HEK293T (cell line): Measurements from ENCODE around the gene EXOSC1.

Source experiments
- CTCF ChIA-PET: fragments of 350-600 bp; formaldehyde crosslinking; extraction: SDS; loops from one replicate; lab custom pipeline; 2021; ENCODE audit warnings: antibody characterized with exemption, inconsistent platforms; lab: Yijun Ruan, JAX
- POLR2A ChIA-PET: fragments of 350-600 bp; formaldehyde crosslinking; extraction: SDS; loops from one replicate; lab custom pipeline; 2020; ENCODE audit warnings: antibody characterized with exemption, inconsistent platforms; lab: Yijun Ruan, JAX
- DNase-seq: peaks from one replicate; pipeline ENCODE4 v3.0.0; 2012; ENCODE audit warnings: mixed read lengths; ENCODE audit errors: extremely low spot score
- ARNT ChIP-seq: fragments of 450-650 bp; IDR thresholded peaks from 2 replicates; pipeline ENCODE4 v1.6.1; 2017; ENCODE audit warnings: mild to moderate bottlenecking
- BHLHE40 ChIP-seq: fragments of 450-650 bp; IDR thresholded peaks from 2 replicates; pipeline ENCODE4 v1.6.1; 2016; ENCODE audit warnings: mild to moderate bottlenecking, moderate library complexity, borderline replicate concordance
- CTBP1 ChIP-seq: fragments of 450-650 bp; IDR thresholded peaks from 2 replicates; pipeline ENCODE4 v1.6.1; 2016; ENCODE audit warnings: borderline replicate concordance
- ELF4 ChIP-seq: fragments of 450-650 bp; IDR thresholded peaks from 2 replicates; pipeline ENCODE4 v1.6.1; 2017; ENCODE audit warnings: antibody characterized with exemption
- FOXA1 ChIP-seq: fragments of 450-650 bp; IDR thresholded peaks from 2 replicates; pipeline ENCODE4 v1.6.1; 2016; ENCODE audit warnings: mild to moderate bottlenecking
- FOXK2 ChIP-seq: fragments of 450-650 bp; IDR thresholded peaks from 2 replicates; pipeline ENCODE4 v1.6.1; 2016; ENCODE audit warnings: mild to moderate bottlenecking
- FOXM1 ChIP-seq: fragments of 450-650 bp; IDR thresholded peaks from 2 replicates; pipeline ENCODE4 v1.6.1; 2017; ENCODE audit warnings: mild to moderate bottlenecking, borderline replicate concordance
- HDGF ChIP-seq: fragments of 450-650 bp; IDR thresholded peaks from 2 replicates; pipeline ENCODE4 v1.6.1; 2017; ENCODE audit warnings: antibody characterized with exemption, borderline replicate concordance
- L3MBTL2 ChIP-seq: fragments of 450-650 bp; conservative IDR thresholded peaks from 2 replicates; pipeline ENCODE4 v1.6.1; 2016; ENCODE audit warnings: mild to moderate bottlenecking
- LEF1 ChIP-seq: fragments of 450-650 bp; IDR thresholded peaks from 2 replicates; pipeline ENCODE4 v1.6.1; 2017; ENCODE audit warnings: mild to moderate bottlenecking, borderline replicate concordance
- NFRKB ChIP-seq: fragments of 450-650 bp; IDR thresholded peaks from 2 replicates; pipeline ENCODE4 v1.6.1; 2016; ENCODE audit warnings: mild to moderate bottlenecking, moderate library complexity
- SP1 ChIP-seq: fragments of 450-650 bp; IDR thresholded peaks from 2 replicates; pipeline ENCODE4 v1.6.1; 2017
- SUZ12 ChIP-seq: fragments of 450-650 bp; IDR thresholded peaks from 2 replicates; pipeline ENCODE4 v1.6.1; 2016; ENCODE audit warnings: mild to moderate bottlenecking
- TARDBP ChIP-seq: fragments of 450-650 bp; IDR thresholded peaks from 2 replicates; pipeline ENCODE4 v1.6.1; 2016
- ZNF384 ChIP-seq: fragments of 450-650 bp; IDR thresholded peaks from 2 replicates; pipeline ENCODE4 v1.6.1; 2016
- TF ChIP-seq, protein P1 (sequence below): fragments of 450-650 bp; IDR thresholded peaks from 2 replicates; pipeline ENCODE4 v1.6.1; 2016

Gene EXOSC1

DNA sequence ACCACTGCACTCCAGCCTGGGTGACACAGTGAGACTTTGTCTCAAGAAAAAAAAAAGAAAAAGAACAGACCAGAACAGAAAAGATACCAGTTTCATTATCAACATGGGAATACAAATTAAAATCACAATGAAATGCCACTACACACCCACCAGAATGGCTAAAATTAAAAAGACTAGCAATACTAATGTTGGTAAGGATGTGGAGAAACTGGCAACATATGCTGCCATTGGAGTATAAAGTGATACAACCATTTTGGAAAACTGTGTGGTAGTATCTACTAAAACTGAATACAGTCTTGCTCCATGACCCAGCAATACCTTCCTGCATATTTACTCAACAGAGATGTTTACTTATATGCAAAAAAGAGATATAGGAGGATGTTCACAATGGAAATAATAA, 41.8 kb downstream of the EXOSC1 start:
- POLR2A ChIA-PET = no interaction called here
- CTCF ChIA-PET = no interaction called here
- no peak for TF ChIP-seq TARDBP
- TF ChIP-seq, protein P1, sequence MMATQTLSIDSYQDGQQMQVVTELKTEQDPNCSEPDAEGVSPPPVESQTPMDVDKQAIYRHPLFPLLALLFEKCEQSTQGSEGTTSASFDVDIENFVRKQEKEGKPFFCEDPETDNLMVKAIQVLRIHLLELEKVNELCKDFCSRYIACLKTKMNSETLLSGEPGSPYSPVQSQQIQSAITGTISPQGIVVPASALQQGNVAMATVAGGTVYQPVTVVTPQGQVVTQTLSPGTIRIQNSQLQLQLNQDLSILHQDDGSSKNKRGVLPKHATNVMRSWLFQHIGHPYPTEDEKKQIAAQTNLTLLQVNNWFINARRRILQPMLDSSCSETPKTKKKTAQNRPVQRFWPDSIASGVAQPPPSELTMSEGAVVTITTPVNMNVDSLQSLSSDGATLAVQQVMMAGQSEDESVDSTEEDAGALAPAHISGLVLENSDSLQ = no peak
- TF ChIP-seq LEF1 = no peak
- no peak for TF ChIP-seq SP1
- TF ChIP-seq NFRKB = no peak
- TF ChIP-seq ELF4 = no peak
- no peak for TF ChIP-seq CTBP1
- TF ChIP-seq HDGF = no peak
- TF ChIP-seq ZNF384 = no peak
- no peak for TF ChIP-seq FOXM1
- TF ChIP-seq ARNT = no peak
- no peak for TF ChIP-seq FOXK2
- no peak for TF ChIP-seq FOXA1
- no peak for TF ChIP-seq SUZ12
- TF ChIP-seq BHLHE40 = no peak
- no peak for TF ChIP-seq L3MBTL2
- DNase-seq = no peak

DNA sequence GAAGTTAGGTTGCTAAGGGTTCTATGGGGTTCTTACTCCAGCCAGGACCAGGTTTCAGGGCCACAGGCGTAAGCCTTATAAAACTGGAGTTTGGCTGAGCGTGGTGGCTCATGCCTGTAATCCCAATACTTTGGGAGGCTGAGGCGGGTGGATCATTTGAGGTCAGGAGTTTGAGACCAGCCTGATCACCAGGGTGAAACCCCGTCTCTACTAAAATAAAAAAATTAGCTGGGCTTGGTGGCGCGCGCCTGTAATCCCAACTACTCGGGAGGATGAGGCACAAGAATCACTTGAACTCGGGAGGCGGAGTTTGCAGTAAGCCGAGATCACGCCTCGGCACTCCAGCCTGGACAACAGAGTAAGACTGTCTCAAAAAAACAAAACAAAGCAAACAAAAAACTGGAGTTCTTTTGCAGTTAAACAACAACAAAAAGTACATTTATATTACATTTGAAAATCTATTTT, 44.3 kb downstream of the EXOSC1 start:
- ChIA-PET CTCF (interaction anchor here (0.7 to 1.6 kb wide), 4 partner anchors 32 to 575 kb away, joined by 3 to 5 read pairs (median 4); no protein-coding TSS in a partner anchor), POLR2A (interaction anchor here (0.7 to 2.2 kb wide), 15 partner anchors 10 to 123 kb away, joined by 3 to 17 read pairs (median 3); partner anchors contain the start of genes EXOSC1, FRAT2 and ZDHHC16)
- DNase-seq = no peak
- no peak for TF ChIP-seq ZNF384

DNA sequence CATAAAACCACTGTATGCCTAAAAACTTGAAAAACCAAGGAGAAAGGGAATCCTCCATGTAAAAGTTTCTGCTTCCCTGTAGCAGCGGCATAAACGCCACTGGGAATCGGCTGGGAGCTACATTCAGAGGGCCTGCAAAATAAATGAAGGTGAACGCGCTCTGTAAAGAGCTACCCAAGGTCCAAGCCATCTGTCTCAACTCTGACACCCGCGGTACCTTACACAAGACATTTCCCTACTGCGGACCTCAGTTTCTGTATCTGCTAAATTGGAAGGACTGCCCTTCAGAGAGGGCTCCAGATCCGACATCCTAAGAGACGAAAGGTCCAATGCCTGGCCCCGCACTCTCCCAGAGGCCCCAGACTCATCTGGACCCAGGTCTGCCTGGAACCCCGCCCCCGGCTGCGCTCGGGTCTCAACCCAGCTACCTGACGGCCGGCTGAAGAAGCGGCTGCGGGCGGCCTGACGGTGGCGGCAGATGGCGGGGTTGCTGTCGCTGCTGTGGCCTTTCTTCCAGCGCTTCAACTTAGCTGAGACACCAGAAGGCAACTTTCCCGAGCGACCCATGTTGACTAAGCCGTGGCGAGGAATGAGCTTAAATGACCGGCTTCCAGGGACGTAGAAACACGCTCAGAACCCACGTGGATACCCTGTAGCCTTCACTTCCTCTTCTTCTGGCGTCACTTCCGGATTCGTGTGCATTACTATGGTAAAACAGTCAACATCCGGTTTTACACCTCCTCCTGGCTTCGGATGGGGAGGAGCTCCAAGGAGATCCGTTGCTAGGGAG, 44.9 kb downstream of the EXOSC1 start, which contains the start of gene RRP12:
RRP12 (minus strand) TSS at position 676 of the 790 bp plus-strand sequence; CDS start at position 567, 109 bp downstream.
- DNase-seq = peak; percentile 98
- TF ChIP-seq L3MBTL2 (peak; percentile 74), SP1 (no peak), ELF4 (peak; percentile 79), FOXK2 (peak; percentile 93)
- POLR2A ChIA-PET = interaction anchor here (0.7 to 2.2 kb wide), 18 partner anchors 9 to 336 kb away, joined by 3 to 17 read pairs (median 3); partner anchors contain the start of genes EXOSC1, FRAT2, ZDHHC16 and ZFYVE27
- CTCF ChIA-PET = interaction anchor here (0.7 to 1.6 kb wide), 5 partner anchors 33 to 574 kb away, joined by 3 to 5 read pairs (median 3); no protein-coding TSS in a partner anchor

DNA sequence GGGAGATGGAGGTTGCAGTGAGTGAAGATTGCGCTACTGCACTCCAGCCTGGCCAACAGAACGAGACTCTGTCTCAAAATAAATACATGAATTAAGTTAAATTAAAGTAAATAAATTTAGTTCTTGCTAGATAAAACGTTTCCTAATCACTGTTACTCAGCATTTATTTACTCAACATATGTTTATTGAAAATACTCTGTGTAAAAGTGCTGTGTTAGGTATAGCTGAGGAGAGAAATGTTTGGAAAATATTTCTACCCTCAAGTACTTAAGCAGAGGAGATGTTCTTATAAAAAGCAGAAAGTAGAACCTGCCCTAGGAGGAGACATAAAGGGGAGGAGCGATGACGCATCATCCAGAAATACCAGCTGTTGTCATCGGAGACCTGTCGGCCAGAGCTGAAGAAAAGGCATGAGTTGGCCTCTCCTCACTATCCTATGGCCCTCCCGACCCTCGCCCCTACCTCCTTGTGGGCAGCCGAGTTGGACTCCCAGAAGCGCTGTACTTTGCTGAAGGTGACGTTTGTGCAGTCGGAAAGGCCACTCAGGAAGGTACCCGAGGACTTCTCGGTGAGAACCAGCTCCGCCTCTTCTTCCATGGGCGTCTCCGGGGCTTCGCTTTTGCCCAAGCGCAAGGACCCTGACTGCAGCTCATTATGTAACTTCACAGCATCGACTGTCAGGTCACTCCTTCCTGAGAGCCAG, 45.8 kb downstream of the EXOSC1 start:
- TF ChIP-seq ELF4 (no peak), TARDBP (no peak), LEF1 (no peak), BHLHE40 (no peak), SUZ12 (no peak), FOXM1 (no peak), ARNT (no peak), HDGF (no peak), NFRKB (no peak), ZNF384 (no peak), FOXA1 (no peak), L3MBTL2 (no peak), SP1 (no peak), FOXK2 (no peak)
- TF ChIP-seq, protein P1 = no peak; the same call in 1 of the 2 replicates
- DNase-seq = peak; percentile 73
- CTCF ChIA-PET = interaction anchor here (0.6 to 1.6 kb wide), 4 partner anchors 34 to 375 kb away, joined by 3 to 5 read pairs (median 4); partner anchors contain the start of gene ARHGAP19
- POLR2A ChIA-PET = interaction anchor here (0.7 to 2.2 kb wide), 10 partner anchors 11 to 337 kb away, joined by 3 to 17 read pairs (median 4); partner anchors contain the start of genes FRAT2 and ZFYVE27

DNA sequence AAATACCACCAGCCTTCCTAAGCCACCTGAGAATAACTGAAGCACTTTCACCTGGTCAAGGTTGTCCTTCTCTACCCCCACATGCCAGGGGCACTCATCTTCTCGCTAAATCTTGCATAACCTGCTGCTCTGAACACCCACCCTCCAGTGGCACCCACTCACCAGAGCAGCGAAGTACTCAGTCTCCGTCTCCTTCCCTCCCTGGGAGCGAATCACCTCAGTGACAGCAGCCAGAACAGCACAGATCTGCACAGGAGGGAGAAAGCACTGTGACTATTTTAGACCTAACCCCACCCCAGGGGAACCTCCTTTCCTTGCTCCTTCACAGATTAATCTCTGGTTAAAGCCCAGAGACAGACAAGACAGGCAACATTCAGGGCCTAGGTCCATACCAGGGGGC, 49.8 kb downstream of the EXOSC1 start:
- TF ChIP-seq SUZ12 (no peak), BHLHE40 (no peak), CTBP1 (no peak), FOXK2 (no peak)
- CTCF ChIA-PET = no interaction called here
- POLR2A ChIA-PET = no interaction called here
- no peak for DNase-seq

DNA sequence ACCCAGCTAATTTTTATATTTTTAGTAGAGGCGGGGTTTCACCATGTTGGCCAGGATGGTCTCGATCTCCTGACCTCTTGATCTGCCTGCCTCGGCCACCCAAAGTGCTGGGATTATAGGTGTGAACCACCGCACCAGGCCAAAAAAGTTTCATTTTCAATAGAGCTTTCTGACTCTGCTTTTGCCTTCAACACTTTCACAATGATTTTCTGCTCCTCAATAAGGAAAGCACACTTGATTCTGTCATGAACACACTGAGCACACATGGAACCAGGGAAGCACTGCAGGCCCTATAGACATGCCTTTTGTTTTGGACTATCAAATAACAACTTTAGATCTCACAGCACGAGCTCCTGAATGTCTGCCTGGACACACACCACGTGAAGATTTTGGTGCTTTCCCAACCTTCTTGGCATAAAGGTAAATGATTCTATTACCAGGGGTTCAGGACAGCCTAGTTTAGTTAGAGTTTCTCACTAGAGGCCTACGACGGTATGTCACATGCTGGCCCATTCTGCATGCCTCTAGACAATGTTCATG, 52.7 kb downstream of the EXOSC1 start:
- ChIA-PET CTCF (no interaction called here), POLR2A (no interaction called here)
- DNase-seq = no peak
- TF ChIP-seq ARNT = no peak
- TF ChIP-seq BHLHE40 = no peak
- TF ChIP-seq NFRKB = no peak
- no peak for TF ChIP-seq L3MBTL2
- TF ChIP-seq FOXM1 = no peak
- no peak for TF ChIP-seq ZNF384
- no peak for TF ChIP-seq FOXK2
- TF ChIP-seq CTBP1 = no peak
- TF ChIP-seq, protein P1 = no peak
- TF ChIP-seq ELF4 = no peak
